Measurements from ENCODE around the gene TMEM192.
"Not testable (repeated sequence)": the region's sequence is repeated elsewhere in the genome, so short reads cannot be mapped to it uniquely, and the experiment has no call there.

TMEM192 gene

DNA sequence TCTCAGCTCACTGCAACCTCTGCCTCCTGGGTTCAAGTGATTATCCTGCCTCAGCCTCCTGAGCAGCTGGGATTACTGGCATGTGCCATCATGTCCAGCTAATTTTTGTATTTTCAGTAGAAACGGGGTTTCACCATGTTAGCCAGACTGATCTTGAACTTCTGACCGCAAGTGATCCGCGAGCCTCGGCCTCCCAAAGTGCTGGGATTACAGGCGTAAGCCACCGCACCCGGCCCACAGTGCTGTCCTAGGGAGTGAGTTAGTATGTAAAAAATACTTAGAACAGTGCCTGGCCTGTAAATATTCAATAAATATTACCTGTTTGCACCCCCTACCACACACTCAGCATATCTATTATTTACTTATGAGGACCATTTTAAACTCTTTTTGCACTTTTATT lies 20.5 kb downstream of the TMEM192 start:
- DNase-seq = not testable (repeated sequence)

DNA sequence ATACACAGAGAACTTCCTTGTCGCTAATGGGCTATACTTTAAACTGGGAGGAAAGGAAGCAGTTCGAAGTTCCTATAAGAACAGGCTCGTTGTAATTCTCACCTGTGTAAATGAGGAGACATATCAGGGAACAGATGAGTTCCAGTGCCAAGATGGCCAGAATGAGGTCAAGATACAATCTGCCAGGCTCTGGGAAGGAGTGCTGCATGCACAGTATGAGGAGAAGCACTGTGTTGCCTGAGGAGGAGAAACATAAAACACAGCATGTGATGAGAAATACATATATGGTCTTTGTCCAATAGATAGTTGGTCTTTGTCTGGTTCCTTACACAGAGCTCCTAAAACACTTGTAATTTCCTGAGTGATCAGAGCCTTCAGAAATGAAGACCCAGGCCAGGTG lies 24.3 kb downstream of the TMEM192 start:
- no peak for DNase-seq

DNA sequence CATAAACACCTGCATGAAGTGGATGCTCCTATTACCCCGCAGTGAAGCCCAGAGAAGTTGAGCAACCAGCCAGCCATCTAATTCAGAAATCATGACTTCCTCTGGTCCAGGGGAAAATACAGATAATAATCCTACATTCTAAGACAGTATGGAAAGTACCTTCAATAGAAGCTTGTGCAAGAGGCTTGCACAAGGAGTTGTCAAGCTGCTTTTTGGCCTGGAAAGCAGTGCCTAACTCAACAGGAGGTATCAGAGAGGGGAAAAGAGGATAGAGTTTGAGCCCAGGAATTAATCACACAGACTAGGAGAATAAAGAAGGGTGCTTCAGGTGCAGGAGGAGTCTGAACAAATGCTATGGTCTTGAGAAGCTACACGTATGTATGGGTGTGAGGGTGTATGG lies 26.7 kb downstream of the TMEM192 start:
- no peak for DNase-seq

DNA sequence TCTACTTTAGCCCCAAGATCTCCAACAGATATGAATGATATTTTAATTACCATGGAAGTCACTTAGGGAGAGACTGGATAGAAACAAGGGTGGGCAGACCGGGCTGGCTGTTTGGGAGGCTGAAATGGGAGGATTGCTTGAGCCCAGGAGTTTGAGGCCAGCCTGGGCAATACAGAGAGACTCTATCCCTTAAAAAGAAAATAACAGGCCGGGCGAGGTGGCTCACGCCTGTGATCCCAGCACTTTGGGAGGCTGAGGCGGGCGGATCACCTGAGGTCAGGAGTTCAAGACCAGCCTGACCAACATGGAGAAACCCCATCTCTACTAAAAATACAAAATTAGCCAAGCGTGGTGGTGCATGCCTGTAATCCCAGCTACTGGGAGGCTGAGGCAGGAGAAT lies 27.9 kb downstream of the TMEM192 start:
- not testable (repeated sequence) for DNase-seq

DNA sequence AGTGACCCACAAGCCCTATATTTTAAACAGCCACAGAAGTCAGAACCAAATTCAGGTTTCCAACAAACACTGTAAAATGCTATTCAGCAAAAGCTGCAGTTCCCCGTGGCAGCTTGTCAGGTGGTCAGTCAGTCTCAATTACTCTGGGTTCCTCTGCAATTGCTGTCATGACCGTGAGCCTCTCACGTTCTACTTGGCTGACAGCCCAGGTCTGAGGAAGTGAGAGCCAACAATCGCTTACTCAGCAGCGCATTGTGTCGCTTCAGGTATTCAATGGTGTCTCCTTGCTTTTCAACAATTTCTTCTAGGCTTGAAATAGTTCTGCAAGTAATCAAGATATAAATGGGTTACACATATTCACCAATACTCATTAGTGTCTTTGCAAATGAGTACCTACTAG lies 33.2 kb downstream of the TMEM192 start:
- peak; percentile 80 for DNase-seq

DNA sequence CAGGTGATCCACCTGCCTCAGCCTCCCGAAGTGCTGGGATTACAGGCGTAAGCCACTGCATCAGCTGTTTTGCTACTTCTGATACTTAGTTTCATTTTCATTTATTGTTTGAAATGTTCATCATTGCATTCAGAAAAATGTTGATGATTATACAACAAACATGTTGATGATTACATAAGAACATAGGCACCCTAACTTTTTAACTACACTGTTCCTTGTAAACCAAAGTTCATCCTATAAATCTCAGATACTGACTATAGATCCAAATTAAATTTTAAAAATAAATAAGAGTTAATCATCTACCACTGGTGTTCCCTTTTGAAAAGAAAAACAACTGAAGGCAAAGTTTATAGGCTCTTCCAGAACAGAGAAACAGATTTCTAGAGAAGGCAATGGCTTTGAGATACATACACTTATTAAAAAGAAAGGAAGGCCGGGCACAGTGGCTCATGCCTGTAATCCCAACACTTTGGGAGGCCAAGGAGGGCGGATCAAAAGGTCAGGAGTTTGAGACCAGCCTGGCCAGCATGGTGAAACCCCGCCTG lies 35.6 kb downstream of the TMEM192 start:
- no peak for DNase-seq

DNA sequence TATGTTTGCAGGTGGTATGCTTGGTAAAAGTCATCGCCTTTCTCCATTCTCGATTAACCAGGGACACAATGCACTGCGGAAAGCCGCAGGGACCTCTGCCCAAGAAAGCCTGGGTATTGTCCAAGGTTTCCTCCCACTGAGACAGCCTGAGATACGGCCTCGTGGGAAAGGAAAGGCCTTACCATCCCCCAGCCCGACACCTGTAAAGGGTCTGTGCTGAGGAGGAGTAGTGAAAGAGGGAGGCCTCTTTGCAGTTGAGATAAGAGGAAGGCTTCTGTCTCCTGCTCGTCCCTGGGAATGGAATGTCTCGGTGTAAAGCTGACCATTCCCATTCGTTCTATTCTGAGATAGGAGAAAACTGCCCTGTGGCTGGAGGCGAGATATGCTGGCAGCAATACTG lies 39.3 kb downstream of the TMEM192 start:
- not testable (repeated sequence) for DNase-seq

DNA sequence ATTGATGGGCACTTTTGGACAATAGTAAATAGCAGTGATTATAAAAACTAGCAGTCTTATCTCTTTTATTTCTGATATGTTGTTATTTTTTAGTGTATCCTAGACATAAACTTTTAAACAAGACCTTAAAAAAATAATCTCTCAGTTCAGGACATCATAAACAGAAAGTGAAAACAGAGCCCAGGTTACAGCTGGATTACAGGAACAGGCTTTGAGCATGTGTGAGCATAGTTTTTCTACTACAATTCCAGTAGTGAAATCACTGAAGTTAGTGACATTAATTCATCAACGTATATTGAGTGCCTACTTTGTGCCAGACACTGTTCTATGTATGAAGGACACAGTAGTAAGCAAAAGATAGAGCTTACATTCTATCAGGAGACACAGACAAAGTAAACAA lies 42.1 kb downstream of the TMEM192 start:
- DNase-seq = no peak

DNA sequence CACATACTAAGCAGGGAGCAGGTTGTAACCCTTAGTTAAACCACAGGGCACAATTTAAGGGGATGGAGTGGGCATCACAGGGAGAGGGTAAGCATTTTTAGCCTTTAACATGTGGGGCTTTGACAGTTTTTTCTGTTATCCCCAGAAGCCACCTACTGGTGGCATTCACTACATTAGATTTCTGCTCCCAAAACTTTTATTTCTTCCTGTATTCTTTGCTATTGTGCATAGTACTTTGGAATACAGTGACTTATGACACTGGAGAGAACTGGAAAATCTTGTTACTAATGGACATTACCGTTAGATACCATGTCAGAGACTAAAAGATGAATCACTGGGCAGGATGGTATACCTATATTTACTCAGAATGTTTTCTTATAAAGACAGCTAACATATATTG lies 51.7 kb downstream of the TMEM192 start:
- DNase-seq = no peak

DNA sequence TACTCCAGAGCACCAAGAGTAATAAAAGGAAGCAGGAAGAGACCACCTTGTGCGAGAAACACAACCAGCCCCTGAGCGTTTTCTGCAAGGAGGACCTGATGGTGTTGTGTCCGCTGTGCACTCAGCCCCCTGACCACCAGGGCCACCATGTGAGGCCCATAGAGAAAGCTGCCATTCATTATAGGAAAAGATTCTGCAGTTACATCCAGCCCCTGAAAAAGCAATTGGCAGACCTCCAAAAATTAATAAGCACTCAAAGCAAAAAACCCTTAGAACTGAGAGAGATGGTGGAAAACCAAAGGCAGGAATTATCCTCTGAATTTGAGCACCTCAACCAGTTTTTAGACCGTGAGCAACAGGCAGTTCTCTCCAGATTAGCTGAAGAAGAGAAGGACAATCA lies 53.3 kb downstream of the TMEM192 start:
- peak; percentile 61 for DNase-seq

DNA sequence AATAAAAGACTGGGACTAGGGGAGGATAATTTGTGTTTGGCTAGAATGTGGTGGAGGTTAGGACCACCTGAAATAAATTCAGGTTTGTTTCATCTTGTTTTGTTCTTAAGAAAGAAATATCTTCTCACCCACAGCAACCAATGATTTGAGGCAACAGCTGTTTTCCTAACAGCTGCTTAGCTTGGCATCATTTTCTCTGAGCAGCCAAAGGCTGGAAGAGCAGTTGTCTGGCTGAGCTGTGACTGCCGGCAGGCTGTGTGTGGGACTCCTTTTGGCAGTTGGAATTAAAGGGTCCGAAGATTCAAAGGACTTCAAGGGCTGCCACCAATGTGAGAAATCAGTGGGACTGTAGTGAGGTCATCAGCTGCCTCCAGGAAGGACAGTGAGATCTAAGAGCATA lies 54.0 kb downstream of the TMEM192 start:
- no peak for DNase-seq

DNA sequence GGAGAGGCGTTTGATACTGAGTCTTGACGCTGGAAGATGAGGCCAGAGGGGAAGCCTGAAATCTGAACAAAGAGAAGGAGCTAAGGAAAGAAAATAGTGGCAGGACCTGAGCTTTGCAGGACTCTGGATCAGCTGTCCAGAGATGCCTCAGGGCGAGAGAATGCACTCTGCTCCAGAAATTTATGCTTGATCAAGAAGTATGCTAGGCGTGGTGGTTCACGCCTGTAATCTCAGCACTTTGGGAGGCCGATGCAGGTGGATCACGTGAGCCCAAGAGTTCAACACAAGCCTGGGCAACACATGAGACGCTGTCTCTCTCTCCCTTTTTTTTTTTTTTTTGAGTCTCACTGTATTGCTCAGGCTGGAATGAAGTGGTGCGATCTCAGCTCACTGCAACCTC lies 57.1 kb downstream of the TMEM192 start:
- DNase-seq = no peak

DNA sequence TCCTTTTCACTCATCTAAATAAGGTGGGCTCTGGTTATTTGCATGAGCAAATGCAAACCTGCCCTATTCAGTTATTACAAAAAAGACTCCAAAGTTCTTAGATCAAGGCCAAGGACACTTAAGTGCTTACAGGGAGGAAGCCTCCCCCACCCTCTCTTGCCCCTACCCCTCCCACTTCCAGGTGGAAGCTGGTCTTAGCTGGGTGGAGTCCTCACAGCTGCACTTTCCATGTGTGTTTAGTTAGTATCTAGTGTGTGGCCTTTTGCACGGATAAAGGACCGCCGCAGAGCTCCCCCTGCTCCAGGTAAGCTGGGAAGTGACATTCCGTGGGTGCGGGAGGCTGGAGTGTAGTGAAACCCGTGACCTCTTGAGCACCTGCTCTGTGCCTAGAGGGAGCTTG lies 59.0 kb downstream of the TMEM192 start, which contains the start of gene TRIM75:
Gene TRIM75, plus strand, starts transcription at position 222 of the 400 bp plus-strand sequence. CDS start 5,282 bp downstream, outside the sequence.
- no peak for DNase-seq

DNA sequence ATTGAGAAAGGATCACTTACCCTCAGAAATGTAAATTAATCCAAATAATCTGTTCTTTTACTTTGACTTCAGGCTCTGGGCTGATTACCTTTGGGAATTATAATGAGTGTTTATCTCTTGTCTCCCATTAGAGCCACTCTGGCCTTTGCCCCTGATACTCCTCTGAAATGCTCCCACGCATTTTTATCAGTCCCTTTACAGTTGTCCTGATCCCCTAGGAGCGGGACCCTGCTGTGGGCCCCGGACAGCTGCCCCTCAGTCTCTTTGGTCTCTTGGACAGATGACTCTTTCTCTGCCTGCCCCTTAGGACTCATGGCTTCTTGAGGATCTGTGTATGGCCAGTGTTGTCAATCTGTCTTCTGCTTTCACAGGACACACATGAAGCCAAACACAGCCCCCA lies 60.0 kb downstream of the TMEM192 start:
- no peak for DNase-seq

DNA sequence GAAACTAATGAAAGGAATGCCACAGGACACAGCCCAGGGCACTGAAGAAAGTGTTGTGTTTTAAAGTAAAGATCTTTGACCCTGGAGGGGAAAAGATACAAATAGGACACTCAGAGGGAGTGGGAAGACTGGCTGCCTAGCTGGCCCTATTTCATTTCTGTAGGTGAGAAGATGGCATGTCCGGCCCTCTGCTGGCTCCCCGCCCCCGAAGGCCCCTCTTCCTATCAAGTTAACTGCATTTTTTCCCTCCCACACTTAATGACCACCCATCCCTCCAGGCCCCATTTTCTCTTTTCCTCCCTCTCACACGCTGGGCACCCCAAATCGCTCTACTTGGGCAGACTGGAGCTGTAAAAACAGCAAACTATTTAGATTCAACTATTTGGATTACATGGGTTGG lies 64.5 kb downstream of the TMEM192 start:
- DNase-seq = no peak

DNA sequence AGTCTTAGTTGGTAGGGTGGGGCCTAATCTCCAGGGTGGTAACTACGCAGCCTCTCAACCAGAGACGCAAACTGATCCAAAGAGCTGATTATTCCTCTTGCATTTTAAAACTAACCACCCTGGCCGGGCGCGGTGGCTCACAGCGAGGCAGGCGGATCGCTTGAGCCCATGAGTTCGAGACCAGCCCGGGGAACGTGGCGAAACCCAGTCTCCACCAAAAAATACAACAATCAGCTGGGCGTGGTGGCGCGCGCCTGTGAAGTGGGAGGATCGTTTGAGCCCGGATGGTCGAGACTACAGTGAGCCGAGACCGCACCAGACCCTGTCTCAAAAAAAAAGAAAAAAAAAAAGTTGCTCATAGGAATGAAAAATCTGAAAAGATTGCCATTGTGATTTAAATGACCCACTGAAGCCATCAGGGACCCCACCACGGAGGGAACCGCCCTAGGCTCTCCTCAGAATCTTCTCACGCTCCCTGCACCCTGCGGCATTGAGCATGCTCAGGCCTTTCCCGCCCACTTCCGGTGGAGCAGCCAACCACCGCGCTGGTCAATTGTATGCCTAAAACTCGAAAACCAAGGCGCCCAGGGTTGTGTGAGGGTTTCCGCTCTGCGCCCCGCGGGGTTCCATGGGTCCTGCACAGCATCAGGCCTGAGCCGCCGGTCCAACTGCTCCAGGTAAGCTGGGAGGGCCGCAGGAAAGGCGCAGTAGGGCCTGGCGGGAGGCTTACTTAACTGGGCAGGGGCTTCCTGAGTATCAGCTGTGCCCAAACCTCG lies 81.0 kb downstream of the TMEM192 start, which contains the start of gene TRIM60:
Gene TRIM60, plus strand, starts transcription at position 564 of the 776 bp plus-strand sequence. CDS start 8,074 bp downstream, outside the sequence.
- DNase-seq = no peak

DNA sequence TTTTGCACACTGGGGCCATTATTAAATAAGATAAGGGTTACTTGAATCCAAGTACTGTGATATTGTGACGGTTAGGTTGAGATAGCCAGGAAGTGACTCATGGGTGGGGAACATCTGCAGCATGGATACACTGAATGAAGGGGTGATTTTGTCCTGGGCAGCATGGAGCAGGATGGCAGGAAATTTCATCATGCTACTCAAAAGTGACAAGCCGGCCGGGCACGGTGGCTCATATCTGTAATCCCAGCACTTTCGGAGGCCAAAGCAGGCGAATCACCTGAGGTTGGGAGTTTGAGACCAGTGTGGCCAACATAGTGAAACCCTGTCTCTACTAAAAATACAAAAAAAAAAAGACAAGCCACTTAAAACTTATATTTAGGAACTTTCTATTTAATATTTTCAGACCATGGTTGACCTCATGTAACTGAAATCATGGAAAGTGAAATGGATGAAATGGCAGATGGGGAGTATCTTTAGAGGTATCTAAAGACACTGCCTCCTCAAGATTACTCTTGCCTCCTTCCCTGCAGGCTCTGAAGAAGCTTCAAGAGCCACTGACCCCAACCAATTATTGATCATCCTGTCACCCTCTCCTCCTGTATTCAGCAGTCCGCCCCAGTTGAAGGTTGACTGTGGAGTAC lies 84.8 kb downstream of the TMEM192 start:
- DNase-seq = no peak

DNA sequence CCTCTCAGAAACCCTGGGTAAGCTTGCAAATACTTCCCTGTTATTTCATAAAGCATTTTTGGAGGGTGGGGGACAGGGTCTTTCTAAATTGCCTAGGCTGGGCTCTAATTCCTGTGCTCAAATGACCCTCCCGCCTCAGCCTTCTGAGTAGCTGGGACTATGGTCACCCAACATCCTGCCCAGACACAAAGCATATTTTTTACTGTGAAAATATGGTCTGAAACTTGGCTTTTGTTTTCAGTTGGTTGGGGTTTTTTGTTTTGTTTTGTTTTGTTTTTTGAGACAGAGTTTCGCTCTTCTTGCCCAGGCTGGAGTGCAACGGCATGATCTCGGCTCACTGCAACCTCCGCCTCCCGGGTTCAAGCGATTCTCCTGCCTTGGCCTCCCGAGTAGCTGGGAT lies 86.9 kb downstream of the TMEM192 start:
- DNase-seq = not testable (repeated sequence)

All from NCI-H1105 (cell line).